H1 (cell line): ENCODE measurements around the gene GPR34. TPM values are rescaled to one million over a fixed set of nuclear protein-coding genes. Genes with fewer than 3 reads are reported as not detected.

Experiments
- CTCF ChIA-PET: fragments of 300-600 bp; sonication (Branson Sonifier 250); formaldehyde crosslinking; loops from one replicate; lab custom pipeline; 2021; ENCODE audit not compliant: partially characterized antibody; lab: Charles Lee
- POLR2A ChIA-PET: fragments of 300-600 bp; sonication (Branson Sonifier 250); formaldehyde crosslinking; loops from one replicate; lab custom pipeline; 2021; ENCODE audit warnings: inconsistent platforms; ENCODE audit not compliant: partially characterized antibody; lab: Charles Lee
- DNase-seq, 2 experiments: peaks; one replicate each; pipeline versions ENCODE4 v3.0.0 to v3.0.0-alpha.2; 2010 to 2022; ENCODE audit warnings: low spot score in 2 of 2, low read depth in 1 of 2, mixed read lengths in 1 of 2
- FAIRE-seq: peaks from 2 replicates; lab custom pipeline; 2011; peaks lifted over from hg19 to GRCh38; lab: Jason Lieb, UNC
- H2AFZ ChIP-seq: 2 replicates; pipeline ENCODE4 v1.8.1; 2012; ENCODE audit warnings: low read length, inconsistent platforms
- H2AK5ac ChIP-seq: 2 replicates; pipeline ENCODE4 v1.6.1; 2013; ENCODE audit warnings: low read depth, low read length
- H2BK120ac ChIP-seq: replicated peaks from 2 replicates; pipeline ENCODE3; 2013; ENCODE audit warnings: low read depth, low read length, inconsistent platforms
- H2BK12ac ChIP-seq: 2 replicates; pipeline ENCODE4 v1.6.1; 2013; ENCODE audit warnings: low read depth, low read length
- H2BK15ac ChIP-seq: 2 replicates; pipeline ENCODE4 v1.6.1; 2013; ENCODE audit warnings: low read length
- H2BK20ac ChIP-seq: 2 replicates; pipeline ENCODE4 v1.6.1; 2013; ENCODE audit warnings: low read length
- H2BK5ac ChIP-seq: 2 replicates; pipeline ENCODE4 v1.6.1; 2013; ENCODE audit warnings: low read depth, low read length
- H3K14ac ChIP-seq: 2 replicates; pipeline ENCODE4 v1.6.1; 2013; ENCODE audit warnings: inconsistent platforms; ENCODE audit not compliant: insufficient read length
- H3K18ac ChIP-seq: 2 replicates; pipeline ENCODE4 v1.6.1; 2013; ENCODE audit warnings: low read length; ENCODE audit errors: extremely low read depth
- H3K23ac ChIP-seq: 2 replicates; pipeline ENCODE4 v1.6.1; 2013; ENCODE audit warnings: inconsistent platforms; ENCODE audit not compliant: insufficient read length
- H3K23me2 ChIP-seq: 2 replicates; pipeline ENCODE4 v1.6.1; 2013; ENCODE audit warnings: low read depth, low read length
- H3K27ac ChIP-seq: 2 replicates; pipeline ENCODE4 v1.6.1; 2011; ENCODE audit warnings: low read depth, low read length, inconsistent platforms
- H3K27me3 ChIP-seq, 4 experiments: replicated peaks in 1 of 4; 1 replicate in 1 of 4; 2 replicates in 3 of 4; pipeline versions ENCODE4 v1.6.1 to v1.8.1; 2011 to 2013; ENCODE audit warnings: low read length in 3 of 4, mild to moderate bottlenecking in 3 of 4, inconsistent platforms in 2 of 4, mixed read lengths in 2 of 4, moderate library complexity in 1 of 4; ENCODE audit not compliant: control insufficient read depth in 3 of 4, insufficient read depth in 3 of 4; ENCODE audit errors: extremely low read depth in 1 of 4
- H3K36me3 ChIP-seq, 4 experiments: 2 replicates each; pipeline versions ENCODE4 v1.6.1 to v1.8.1; 2011 to 2013; ENCODE audit warnings: mild to moderate bottlenecking in 4 of 4, low read length in 3 of 4, moderate library complexity in 2 of 4, control low read depth in 1 of 4, inconsistent platforms in 1 of 4; ENCODE audit not compliant: insufficient read depth in 4 of 4, control insufficient read depth in 2 of 4
- H3K4ac ChIP-seq: replicated peaks from 2 replicates; pipeline ENCODE3; 2013; ENCODE audit warnings: low read length, low read depth, mixed read lengths, inconsistent platforms; ENCODE audit not compliant: insufficient read length
- H3K4me1 ChIP-seq, 4 experiments: replicated peaks in 1 of 4; 1 replicate in 1 of 4; 2 replicates in 3 of 4; pipeline versions ENCODE4 v1.6.1 to v1.8.1; 2011 to 2013; ENCODE audit warnings: low read length in 3 of 4, inconsistent platforms in 2 of 4, mixed read lengths in 1 of 4; ENCODE audit not compliant: insufficient read depth in 4 of 4, control insufficient read depth in 3 of 4
- H3K4me2 ChIP-seq, 2 experiments: 2 replicates each; pipeline versions ENCODE4 v1.6.1 to v1.8.1; 2011 to 2013; ENCODE audit warnings: low read depth in 2 of 2, low read length in 2 of 2, control low read depth in 1 of 2, inconsistent platforms in 1 of 2, mild to moderate bottlenecking in 1 of 2; ENCODE audit not compliant: insufficient read depth in 1 of 2
- H3K4me3 ChIP-seq, 4 experiments: fragments of 200-600, 300-600 bp in 1 of 4; sonication (generic), shearing (Covaris generic), sonication (Bioruptor Twin) in 1 of 4; 2 replicates each; pipeline versions ENCODE4 v1.5.1 to v1.8.1; 2011 to 2016; ENCODE audit warnings: low read length in 4 of 4, low read depth in 3 of 4, control low read depth in 2 of 4, inconsistent platforms in 2 of 4, mild to moderate bottlenecking in 2 of 4, mixed read lengths in 1 of 4, moderate library complexity in 1 of 4; ENCODE audit not compliant: insufficient read depth in 2 of 4; ENCODE audit errors: extremely low read depth in 1 of 4
- H3K56ac ChIP-seq: replicated peaks from 2 replicates; pipeline ENCODE3; 2013; ENCODE audit warnings: low read depth, mild to moderate bottlenecking, mixed read lengths, low read length, inconsistent platforms; ENCODE audit not compliant: insufficient read length
- H3K79me1 ChIP-seq: 2 replicates; pipeline ENCODE4 v1.6.1; 2013; ENCODE audit warnings: low read depth, low read length, control low read depth
- H3K79me2 ChIP-seq, 2 experiments: 2 replicates each; pipeline versions ENCODE4 v1.6.1 to v1.8.1; 2012 to 2013; ENCODE audit warnings: low read length in 2 of 2, mild to moderate bottlenecking in 2 of 2, inconsistent platforms in 1 of 2; ENCODE audit not compliant: insufficient read depth in 2 of 2, control insufficient read depth in 1 of 2
- H3K9ac ChIP-seq, 4 experiments: replicated peaks in 1 of 4; 1 replicate in 1 of 4; 2 replicates in 3 of 4; pipeline versions ENCODE4 v1.6.1 to v1.8.1; 2011 to 2013; ENCODE audit warnings: low read depth in 3 of 4, low read length in 3 of 4, control low read depth in 2 of 4, mild to moderate bottlenecking in 2 of 4, moderate library complexity in 2 of 4, inconsistent platforms in 1 of 4; ENCODE audit errors: extremely low read depth in 1 of 4
- H3K9me3 ChIP-seq, 2 experiments: 2 replicates each; pipeline versions ENCODE4 v1.6.1 to v1.8.1; 2012 to 2013; ENCODE audit warnings: mild to moderate bottlenecking in 2 of 2, moderate library complexity in 2 of 2, control low read depth in 1 of 2, inconsistent platforms in 1 of 2, low read depth in 1 of 2, low read length in 1 of 2, mixed read lengths in 1 of 2; ENCODE audit not compliant: insufficient read depth in 2 of 2
- H4K20me1 ChIP-seq, 2 experiments: replicated peaks in 1 of 2; 2 replicates each; pipeline versions ENCODE3 to v1.8.1; 2011 to 2013; ENCODE audit warnings: inconsistent platforms in 2 of 2, low read length in 2 of 2, mild to moderate bottlenecking in 1 of 2; ENCODE audit not compliant: insufficient read depth in 2 of 2, control insufficient read depth in 1 of 2
- H4K5ac ChIP-seq: 2 replicates; pipeline ENCODE4 v1.6.1; 2013; ENCODE audit warnings: low read length, low read depth, mixed read lengths, inconsistent platforms; ENCODE audit not compliant: insufficient read length
- H4K8ac ChIP-seq: 2 replicates; pipeline ENCODE4 v1.8.0; 2013; ENCODE audit warnings: mild to moderate bottlenecking, moderate library complexity, low read length, inconsistent platforms; ENCODE audit not compliant: insufficient read depth; ENCODE audit errors: extremely low read depth
- H4K91ac ChIP-seq: replicated peaks from 2 replicates; pipeline ENCODE3; 2013; ENCODE audit warnings: low read length, mixed read lengths, inconsistent platforms; ENCODE audit not compliant: insufficient read length
- CBX8 ChIP-seq: fragments of 300-800, 300-1000 bp; sonication (generic); IDR thresholded peaks from 2 replicates; pipeline ENCODE4 v1.7.1; 2016; ENCODE audit warnings: low read depth, low read length, borderline replicate concordance
- GTF2F1 ChIP-seq: IDR thresholded peaks from 2 replicates; pipeline ENCODE4 v1.6.1; 2012; ENCODE audit warnings: low read depth, low read length, improper control_type of control experiment, borderline replicate concordance
- SIN3A ChIP-seq, 2 experiments: IDR thresholded peaks in 1 of 2; conservative IDR thresholded peaks in 1 of 2; 2 replicates each; pipeline ENCODE4 v1.6.1; 2011 to 2012; ENCODE audit warnings: low read length in 2 of 2, improper control_type of control experiment in 1 of 2, low read depth in 1 of 2, mild to moderate bottlenecking in 1 of 2
- WGBS, 2 experiments: shearing (Covaris generic) in 1 of 2; methylation state at CpG; one replicate each; pipeline versions ENCODE4 v1.1.6 to v1.1.7; 2013 to 2015; ENCODE audit warnings: low lambda C conversion rate in 2 of 2, mixed read lengths in 2 of 2, inconsistent platforms in 1 of 2, low coverage in 1 of 2, missing lambda C conversion rate in 1 of 2; ENCODE audit not compliant: insufficient replicate concordance in 2 of 2, insufficient coverage in 1 of 2, insufficient read length in 1 of 2; ENCODE audit errors: extremely low coverage in 1 of 2, missing lambda C conversion rate in 1 of 2; 5-methylcytosine and 5-hydroxymethylcytosine counted together
- polyA plus RNA-seq, 7 experiments: library from polyadenylated mRNA; depleted of rRNA in 3 of 7; stranded (reverse) in 5 of 7; unstranded in 2 of 7; fragments of >200 nt in 5 of 7; fragments of 200-250 nt in 2 of 7; gene quantifications; 1 replicate in 5 of 7; 2 replicates in 1 of 7; 4 replicates in 1 of 7; pipeline versions ENCODE4 v1.2.1 to v1.2.3, GENCODE V29; 2011 to 2013; ENCODE audit warnings: missing spikeins in 2 of 7, mixed read lengths in 2 of 7
- total RNA-seq: library from RNA; stranded (reverse); fragmentation: NEBNext Ultra II Directional; extraction: Animal tissue kit (Norgen Biotek cat#: 25700); gene quantifications from 2 replicates; pipeline ENCODE4 v1.2.1, GENCODE V29; 2021

The GPR34 gene
- total and polyA plus RNA-seq, 2 of the 8 experiments (the other 6 are each of a cell fraction or from before 2014, with no cell fraction given) = not detected

- no peak for FAIRE-seq
- no peaks in the 10 kb centered on the region for H3K23me2 ChIP-seq
- TF ChIP-seq CBX8 = no peak
- no peak for TF ChIP-seq GTF2F1
- no peak for TF ChIP-seq SIN3A (conservative IDR thresholded peaks at IDR 0.05 in 1 of 2, IDR thresholded peaks at IDR 0.05 in 1 of 2; ENCODE audit: low read depth in 1 of 2, low read length in 2 of 2)
- TF ChIP-seq, all 59 proteins: peak for 0
- no peak overlapping the region for H2BK15ac ChIP-seq
- 96% methylated on average over 5 of the region's 5 CpGs; no CpG with 5 or more reads in 1 of the 2 experiments for WGBS, 2 experiments
- peaks cover 0 to 13% (median 7%) of the 10 kb centered on the region in 4 experiments; a peak in 6 of 7 replicates for H3K4me1 ChIP-seq
- no peak overlapping the region for H3K14ac ChIP-seq
- H3K9me3 ChIP-seq = no peaks in the 10 kb centered on the region
- no peak overlapping the region for H3K18ac ChIP-seq
- no peaks in the 10 kb centered on the region for H3K79me1 ChIP-seq
- no peak overlapping the region for H3K23ac ChIP-seq
- H3K9ac ChIP-seq = no peak overlapping the region
- H4K20me1 ChIP-seq = no peaks in the 10 kb centered on the region
- H2BK20ac ChIP-seq = no peak overlapping the region
- H2AFZ ChIP-seq = no peak overlapping the region
- H3K4me3 ChIP-seq = no peak overlapping the region
- H3K79me2 ChIP-seq = no peaks in the 10 kb centered on the region
- H2BK5ac ChIP-seq = no peak overlapping the region
- H3K4me2 ChIP-seq = no peak overlapping the region
- H4K91ac ChIP-seq = no peak overlapping the region
- no peaks in the 10 kb centered on the region for H3K27me3 ChIP-seq
- no peak overlapping the region for H3K4ac ChIP-seq
- H4K8ac ChIP-seq = no peak overlapping the region
- ChIA-PET POLR2A (no interaction called here), CTCF (no interaction called here)
- H4K5ac ChIP-seq = no peak overlapping the region
- DNase-seq = no peak
- H3K56ac ChIP-seq = no peak overlapping the region
- H3K36me3 ChIP-seq = no peaks in the 10 kb centered on the region
- no peak overlapping the region for H2BK120ac ChIP-seq
- H3K27ac ChIP-seq = no peak overlapping the region
- no peak overlapping the region for H2BK12ac ChIP-seq
- H2AK5ac ChIP-seq = no peak overlapping the region
These were observed 27.4 kb downstream of the GPR34 start for GRCh38 chrX:41716222-41716621.
